T47D (cell line): ENCODE results near the gene MTOR.
"Not testable (repeated sequence)": the region's sequence is repeated elsewhere in the genome, so short reads cannot be mapped to it uniquely, and the experiment has no call there.

ENCODE experiments used
- DNase-seq, 2 experiments: peaks; one replicate each; pipeline versions ENCODE4 v3.0.0 to v3.0.0-alpha.2; 2011 to 2012; ENCODE audit warnings: low read depth in 1 of 2, low spot score in 1 of 2
- JUND ChIP-seq: IDR thresholded peaks from 2 replicates; pipeline ENCODE4 v1.6.1; 2012; ENCODE audit warnings: low read depth
- in situ Hi-C: cut with HindIII; loops from 2 replicates; pipeline ENCODE4 v1.10.0; 2016; ENCODE audit warnings: low sequenced_read_pairs, low pct_unique_long_range_greater_than_20kb

Gene MTOR

DNA sequence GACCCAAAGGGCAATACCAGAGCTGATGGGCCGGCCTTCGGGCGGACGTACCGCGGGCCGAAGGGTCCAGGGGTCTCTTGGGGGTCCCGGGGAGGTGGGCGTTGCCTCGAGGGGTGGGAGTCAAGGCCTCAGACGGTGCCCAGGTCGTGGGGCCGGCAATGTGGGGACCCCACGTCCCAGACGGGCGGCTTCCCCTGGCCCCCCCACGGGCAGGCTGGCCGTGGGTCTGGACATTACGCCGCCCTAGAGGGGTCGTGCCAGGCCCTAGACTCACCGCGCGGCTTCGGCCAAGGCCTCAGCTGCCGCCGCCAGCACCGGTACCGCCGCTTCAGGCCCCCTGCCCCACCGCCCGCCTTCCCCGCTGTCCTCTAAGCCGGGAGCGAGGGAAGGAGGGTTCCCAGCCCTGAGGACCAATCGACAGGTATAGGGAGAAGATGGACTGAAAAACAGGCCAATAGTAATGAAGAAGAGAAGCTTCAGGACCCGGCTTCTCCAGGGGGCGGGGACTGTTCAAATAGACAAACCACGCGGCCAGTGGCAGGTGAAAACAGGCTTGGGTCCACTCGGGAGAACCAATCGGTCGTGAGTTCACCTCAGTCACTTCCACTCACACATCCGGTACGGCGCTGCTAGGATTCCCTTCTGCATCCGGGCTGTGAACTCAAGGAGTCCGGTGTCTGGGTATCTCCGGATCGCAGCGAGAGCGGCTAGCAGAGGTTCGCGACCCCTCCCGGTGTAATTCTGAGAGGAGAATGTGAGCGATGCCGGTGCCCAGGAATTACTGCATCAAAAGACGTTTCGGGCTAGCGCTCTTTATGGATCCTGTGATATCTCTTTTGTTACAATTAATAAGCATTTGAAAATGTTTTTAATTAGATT lies at the start of gene MTOR:
MTOR (minus strand) TSS at position 381 of the 879 bp plus-strand sequence. CDS start 3,142 bp downstream, outside the sequence.
- in situ Hi-C loops: no loop called here
- TF ChIP-seq JUND: no peak
- DNase-seq: peak; percentile 92 to 99

DNA sequence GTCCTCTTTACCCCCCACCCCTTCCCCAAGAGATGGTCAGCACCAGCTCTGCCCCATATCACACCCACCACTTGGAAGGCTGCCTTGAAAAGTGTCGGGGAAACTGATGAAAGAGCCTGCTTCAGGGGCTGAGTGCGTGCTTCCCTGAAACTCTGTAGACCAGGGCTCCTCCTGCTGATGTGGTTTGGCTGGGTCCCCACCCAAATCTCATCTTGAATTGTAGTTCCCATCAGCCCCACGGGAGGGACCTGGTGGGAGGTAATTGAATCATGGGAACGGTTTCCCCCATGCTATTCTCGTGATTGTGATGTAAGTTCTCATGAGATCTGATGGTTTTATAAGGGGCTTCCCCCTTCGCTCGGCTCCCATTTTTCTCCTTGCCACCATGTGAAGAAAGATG lies 47.0 kb upstream of the MTOR start:
- in situ Hi-C loops: no loop called here
- TF ChIP-seq JUND: no peak
- DNase-seq: no peak

DNA sequence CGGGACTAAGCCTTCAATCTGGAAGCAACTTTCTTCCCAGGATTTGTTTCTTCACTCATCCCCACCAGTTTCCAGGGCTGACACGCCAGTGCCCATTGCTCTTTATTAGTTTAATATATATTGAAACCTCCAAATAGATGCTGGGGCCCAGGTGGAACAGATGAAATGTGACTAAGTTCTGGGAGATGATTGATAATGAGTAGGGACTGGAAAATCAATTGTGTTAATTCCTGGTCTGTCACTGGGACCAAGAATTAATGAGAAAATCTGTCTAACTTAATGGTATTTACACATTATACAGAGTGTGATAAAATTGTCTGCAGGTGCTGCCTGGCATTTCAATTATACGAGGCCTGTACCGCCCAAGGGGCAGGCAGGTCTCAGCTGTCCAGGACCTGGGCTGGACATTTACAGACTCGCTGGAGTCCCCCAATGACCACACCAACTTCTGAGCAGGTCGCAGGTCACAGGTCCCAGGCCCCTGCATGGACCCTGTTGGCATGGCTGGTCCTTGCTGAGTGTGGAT lies 46.4 kb upstream of the MTOR start:
- DNase-seq: no peak
- TF ChIP-seq JUND: no peak
- in situ Hi-C loops: no loop called here

DNA sequence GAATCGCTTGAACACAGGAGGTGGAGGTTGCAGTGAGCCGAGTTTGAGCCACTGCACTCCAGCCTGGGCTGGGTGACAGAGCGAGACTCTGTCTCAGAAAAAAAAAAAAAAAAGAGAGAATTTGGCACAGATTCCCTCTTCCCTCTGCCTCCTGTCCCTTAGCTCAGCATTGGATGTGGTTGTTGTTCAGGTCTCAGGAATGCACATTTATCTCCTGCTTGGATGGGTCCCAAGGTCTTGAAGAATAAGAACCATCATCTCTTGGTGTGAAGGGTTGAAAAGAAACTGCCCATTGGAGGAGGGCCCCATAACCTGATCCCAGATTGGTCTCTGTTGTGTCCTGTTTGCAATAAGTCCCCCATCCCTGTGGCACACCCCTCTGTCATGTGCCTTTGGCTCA lies 45.5 kb upstream of the MTOR start:
- in situ Hi-C loops: no loop called here
- no peak for TF ChIP-seq JUND
- no peak for DNase-seq

DNA sequence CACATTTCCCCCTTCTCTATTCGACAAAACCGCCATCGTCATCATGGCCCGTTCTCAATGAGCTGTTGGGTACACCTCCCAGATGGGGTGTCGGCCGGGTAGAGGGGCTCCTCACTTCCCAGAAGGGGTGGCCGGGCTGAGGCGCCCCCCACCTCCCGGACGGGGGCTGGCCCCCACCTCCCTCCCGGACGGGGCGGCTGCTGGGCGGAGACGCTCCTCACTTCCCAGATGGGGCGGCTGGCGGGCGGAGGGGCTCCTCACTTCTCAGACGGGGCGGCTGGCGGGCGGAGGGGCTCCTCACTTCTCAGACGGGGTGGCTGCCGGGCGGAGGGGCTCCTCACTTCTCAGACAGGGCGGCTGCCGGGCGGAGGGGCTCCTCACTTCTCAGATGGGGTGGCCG lies 43.2 kb upstream of the MTOR start:
- in situ Hi-C loops: not testable (repeated sequence)

DNA sequence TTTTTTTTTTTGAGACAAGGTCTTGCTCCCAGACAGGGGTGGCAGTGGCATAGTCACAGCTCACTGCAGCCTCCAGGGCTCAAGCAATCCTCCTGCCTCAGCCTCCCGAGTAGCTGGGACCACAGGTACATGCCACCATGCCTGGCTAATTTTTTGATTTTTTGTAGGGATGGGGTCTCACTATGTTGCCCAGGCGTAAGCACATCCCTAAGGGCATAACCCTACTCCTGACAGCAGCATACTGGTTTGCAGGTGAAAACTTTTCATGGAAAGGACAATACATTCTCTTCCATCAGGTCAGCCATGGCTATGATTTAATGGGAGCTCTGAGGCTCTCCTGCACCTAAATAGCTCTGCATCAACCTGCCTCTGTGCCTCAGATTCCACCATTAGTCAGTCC lies 40.0 kb upstream of the MTOR start:
- no peak for DNase-seq
- TF ChIP-seq JUND: no peak
- in situ Hi-C loops: no loop called here

More for the DNA sequence above, 43.2 kb upstream of the MTOR start:
- DNase-seq: not testable (repeated sequence)

DNA sequence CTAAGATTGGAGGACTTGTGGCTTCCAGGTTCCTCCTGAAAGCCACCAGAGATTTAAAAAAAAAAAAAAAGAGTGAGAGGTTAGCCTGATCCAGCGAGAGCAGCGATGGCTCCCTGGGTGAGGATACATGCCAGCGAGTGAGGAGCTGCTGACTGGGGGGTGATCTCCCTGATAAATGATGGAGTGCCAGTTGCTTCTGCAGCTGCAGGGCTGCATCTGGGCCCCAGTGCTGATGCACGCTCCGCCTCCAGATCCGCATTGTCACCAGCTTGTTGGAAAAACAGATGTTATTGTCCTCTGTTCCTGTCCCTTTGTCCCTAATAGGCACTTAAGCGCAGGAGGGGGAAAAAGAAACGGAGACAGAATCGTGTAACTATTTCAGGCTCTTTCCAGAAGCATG lies 39.2 kb upstream of the MTOR start:
- DNase-seq: no peak
- TF ChIP-seq JUND: no peak
- in situ Hi-C loops: no loop called here

DNA sequence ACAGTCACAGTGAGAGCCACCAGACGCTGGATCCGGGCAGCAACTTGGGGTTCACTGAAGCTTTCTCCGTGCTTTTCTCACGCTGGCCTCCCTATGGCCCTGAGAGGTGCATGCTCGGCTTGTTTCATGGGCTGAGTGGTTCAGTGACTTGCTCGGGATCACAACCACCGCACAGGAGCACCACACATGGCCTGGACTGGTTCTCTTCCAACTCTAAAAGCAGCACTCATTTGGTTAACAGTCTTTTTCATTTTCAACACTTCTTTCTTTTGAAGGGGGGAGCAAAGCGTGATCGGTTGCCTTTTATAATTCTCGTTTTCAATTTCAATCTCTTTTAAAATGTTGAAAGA lies 36.8 kb upstream of the MTOR start:
- in situ Hi-C loops: no loop called here
- no peak for DNase-seq
- TF ChIP-seq JUND: no peak

DNA sequence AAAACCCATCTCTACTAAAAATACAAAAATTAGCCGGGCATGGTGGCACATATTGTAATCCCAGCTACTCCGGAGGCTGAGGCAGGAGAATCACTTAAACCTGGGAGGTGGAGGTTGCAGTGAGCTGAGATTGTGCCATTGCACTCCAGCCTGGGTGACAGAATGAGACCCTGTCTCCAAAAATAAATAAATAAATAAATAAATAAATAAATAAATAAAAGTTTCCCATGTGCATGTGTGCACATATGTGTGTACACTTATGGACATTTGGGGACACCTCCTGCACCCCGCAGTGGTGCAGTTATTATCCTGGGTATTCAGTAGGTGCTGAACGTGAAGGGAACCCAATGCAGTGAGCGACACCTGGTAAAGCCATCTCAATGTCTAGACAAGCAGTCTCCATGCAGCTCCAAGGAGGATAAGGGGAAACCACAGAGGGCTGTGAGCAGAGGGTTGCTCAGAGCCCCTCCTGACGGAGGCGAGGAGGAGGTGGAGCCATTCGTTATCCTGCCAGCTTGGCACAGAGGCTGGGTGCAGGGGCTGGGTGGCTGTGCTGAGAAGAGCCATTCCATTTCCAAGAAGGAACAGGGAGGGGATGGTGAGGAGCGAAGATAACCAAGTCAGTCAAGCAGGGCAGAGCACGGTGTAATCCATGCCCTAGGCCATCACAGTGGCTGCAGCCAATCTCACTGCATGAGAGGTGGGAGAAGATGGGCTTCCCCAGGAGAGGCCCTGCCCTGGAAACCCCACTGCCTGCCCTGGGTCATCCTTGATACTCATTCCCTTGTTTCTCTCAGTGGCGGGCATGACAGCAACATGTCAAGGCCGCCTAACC lies 36.3 kb upstream of the MTOR start:
- in situ Hi-C loops: no loop called here
- DNase-seq: no peak
- TF ChIP-seq JUND: no peak

DNA sequence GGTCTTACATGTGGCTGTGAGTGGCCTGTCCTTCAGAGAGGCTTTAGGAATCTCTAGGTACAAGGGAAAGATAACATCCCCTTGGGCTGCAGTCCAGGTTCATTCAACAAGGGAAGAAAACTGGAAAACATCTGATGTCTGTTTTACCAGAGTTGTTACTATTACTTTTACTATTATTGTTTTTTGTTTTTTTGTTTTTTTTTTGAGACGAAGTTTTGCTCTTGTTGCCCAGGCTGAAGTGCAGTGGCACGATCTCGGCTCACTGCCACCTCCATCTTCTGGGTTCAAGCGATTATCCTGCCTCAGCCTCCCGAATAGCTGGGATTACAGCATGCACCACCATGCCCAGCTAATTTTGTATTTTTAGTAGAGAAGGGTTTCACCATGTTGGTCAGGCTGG lies 35.4 kb upstream of the MTOR start:
- DNase-seq, in situ Hi-C loops: not testable (repeated sequence)

DNA sequence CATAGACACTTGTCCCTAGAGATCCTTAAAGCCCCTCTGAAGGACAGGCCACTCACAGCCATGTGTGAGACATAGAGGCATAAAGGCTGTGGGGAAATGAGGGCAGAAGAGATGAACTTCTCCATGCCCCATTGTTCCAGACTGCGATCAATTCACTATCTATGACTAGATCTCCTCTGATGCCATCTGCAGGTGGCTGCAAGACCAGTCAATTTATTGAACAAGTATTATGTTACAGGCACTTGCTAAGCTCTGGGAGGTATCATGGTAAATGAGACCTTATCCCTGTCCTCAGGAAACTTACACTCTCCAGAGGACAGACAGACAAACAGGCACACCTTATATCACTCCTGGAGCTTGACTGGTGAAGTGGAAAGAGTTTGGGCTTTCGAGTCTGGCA lies 33.6 kb upstream of the MTOR start:
- in situ Hi-C loops: no loop called here
- no peak for DNase-seq
- TF ChIP-seq JUND: no peak

DNA sequence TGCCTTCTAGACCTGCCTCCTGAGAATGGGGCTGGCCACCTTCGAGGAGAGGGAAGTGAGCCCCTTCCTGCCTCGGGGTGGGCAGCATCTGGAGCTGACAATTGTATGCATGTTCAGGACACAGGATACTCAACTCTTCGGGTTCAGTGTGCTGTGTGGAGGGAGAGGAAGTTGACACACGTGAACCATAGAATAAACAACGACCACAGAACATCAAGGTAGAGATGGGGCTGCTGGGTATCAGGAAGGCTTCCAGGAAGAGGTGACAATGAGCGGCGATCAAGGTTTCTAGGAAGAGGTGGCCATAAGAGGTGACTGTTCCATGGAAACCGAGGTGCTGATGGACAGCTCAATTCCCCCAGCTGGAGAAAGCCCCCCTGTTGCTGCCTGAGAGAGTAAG lies 32.6 kb upstream of the MTOR start:
- no peak for TF ChIP-seq JUND
- no peak for DNase-seq
- in situ Hi-C loops: no loop called here

DNA sequence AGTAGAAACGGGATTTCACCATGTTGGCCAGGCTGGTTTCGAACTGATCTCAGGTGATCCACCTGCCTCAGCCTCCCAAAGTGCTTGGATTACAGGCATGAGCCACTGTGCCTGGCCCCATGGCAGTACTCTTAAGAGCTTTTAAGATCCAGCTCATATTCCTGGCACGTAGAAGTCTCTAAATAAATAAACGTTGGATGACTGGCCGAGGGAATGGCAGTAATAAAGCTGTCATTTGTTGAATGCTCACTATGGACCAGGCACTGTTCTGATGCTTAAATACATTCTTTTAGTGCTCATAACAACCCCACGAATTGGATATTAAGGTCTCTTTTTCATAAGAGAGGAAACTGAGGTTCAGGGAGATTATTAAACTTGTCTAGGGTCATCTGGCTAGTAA lies 31.5 kb upstream of the MTOR start:
- in situ Hi-C loops: no loop called here
- DNase-seq: no peak
- no peak for TF ChIP-seq JUND

DNA sequence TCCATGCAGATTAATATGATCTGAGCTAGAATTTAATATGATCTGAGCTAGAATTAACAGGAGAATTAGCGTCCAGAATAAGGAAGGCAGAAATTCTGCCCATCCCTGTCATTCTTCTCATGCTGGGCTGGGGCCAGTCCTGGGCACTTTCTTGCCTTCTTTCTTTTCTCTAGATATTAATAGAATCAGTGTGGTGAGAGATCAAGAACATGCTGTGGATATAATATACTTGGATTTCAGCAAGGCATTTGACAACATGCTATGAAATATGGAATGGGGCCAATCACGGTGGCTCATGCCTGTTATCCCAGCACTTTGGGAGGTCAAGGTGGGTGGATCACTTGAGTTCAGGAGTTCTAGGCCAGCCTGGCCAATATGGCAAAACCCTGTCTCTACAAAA lies 28.7 kb upstream of the MTOR start:
- in situ Hi-C loops: no loop called here
- DNase-seq: no peak
- no peak for TF ChIP-seq JUND
